Testis (tissue), 3 donors: Measurements from ENCODE around the gene RRM2. TPM values are rescaled to one million over a fixed set of nuclear protein-coding genes. Genes with fewer than 3 reads are reported as not detected.
"Not testable (repeated sequence)": the region's sequence is repeated elsewhere in the genome, so short reads cannot be mapped to it uniquely, and the experiment has no call there.

Experiments
- DNase-seq: peaks from one replicate; pipeline ENCODE4 v3.0.0-alpha.2; 2019
- H3K27ac ChIP-seq, 2 donors: fragments of 200-600 bp; sonication (generic); one replicate each; pipeline ENCODE4 v1.5.1; 2019
- H3K27me3 ChIP-seq: fragments of 200-600 bp; sonication (generic); one replicate; pipeline ENCODE4 v1.5.1; 2019
- H3K36me3 ChIP-seq: fragments of 200-600 bp; sonication (generic); one replicate; pipeline ENCODE4 v1.5.1; 2017; ENCODE audit warnings: low read depth; ENCODE audit errors: missing control alignments
- H3K4me1 ChIP-seq: fragments of 200-600 bp; sonication (generic); one replicate; pipeline ENCODE4 v1.5.1; 2019
- H3K4me3 ChIP-seq, 2 donors: fragments of 200-600 bp; sonication (generic); one replicate each; pipeline ENCODE4 v1.5.1; 2017 to 2019
- H3K9me3 ChIP-seq: fragments of 200-600 bp; sonication (generic); one replicate; pipeline ENCODE4 v1.5.1; 2017
- POLR2A ChIP-seq: fragments of 450-650 bp; IDR thresholded peaks from one replicate; pipeline ENCODE4 v1.6.1; 2017; ENCODE audit warnings: antibody characterized with exemption, mild to moderate bottlenecking, moderate library complexity
- WGBS, 2 donors: methylation state at CpG; one replicate each; pipeline ENCODE4 v1.1.5; 2018; 5-methylcytosine and 5-hydroxymethylcytosine counted together
- intact Hi-C: fragments of 100-400 bp; cut with DNase I; formaldehyde crosslinking; loops from one replicate; pipeline ENCODE4 v1.15.1; 2023; ENCODE audit warnings: low total_unique reads
- polyA plus RNA-seq: library from polyadenylated mRNA; stranded (reverse); fragments of 350-450 nt; fragmentation: Illumina TruSeq; extraction: RNeasy Lipid Tissue Mini Kit (QIAGEN cat#74804); gene quantifications from one replicate; pipeline ENCODE4 v1.2.3, GENCODE V29; 2014; ENCODE audit warnings: low read depth, low replicate concordance; ENCODE audit not compliant: insufficient read depth
- total RNA-seq, 2 donors: library from RNA; depleted of rRNA; stranded (reverse); fragments of >200 nt; gene quantifications; one replicate each; pipeline ENCODE4 v1.2.3, GENCODE V29; 2016
- TF ChIP-seq, protein P1 (sequence below), 3 experiments: fragments of 450-650 bp in 2 of 3; fragments of 200-600 bp in 1 of 3; sonication (generic) in 1 of 3; IDR thresholded peaks; one replicate each; pipeline ENCODE4 v1.5.1; 2016 to 2019; ENCODE audit warnings: antibody characterized with exemption in 3 of 3, mild to moderate bottlenecking in 2 of 3, moderate library complexity in 1 of 3

The RRM2 gene
- total and polyA plus RNA-seq, 3 donors from 2014 or later: 7.2 to 18.1 (median 14.9) TPM

GRCh38 chr2:10089565-10090190 is 32.9 kb upstream of the RRM2 start:
- TF ChIP-seq, protein P1, sequence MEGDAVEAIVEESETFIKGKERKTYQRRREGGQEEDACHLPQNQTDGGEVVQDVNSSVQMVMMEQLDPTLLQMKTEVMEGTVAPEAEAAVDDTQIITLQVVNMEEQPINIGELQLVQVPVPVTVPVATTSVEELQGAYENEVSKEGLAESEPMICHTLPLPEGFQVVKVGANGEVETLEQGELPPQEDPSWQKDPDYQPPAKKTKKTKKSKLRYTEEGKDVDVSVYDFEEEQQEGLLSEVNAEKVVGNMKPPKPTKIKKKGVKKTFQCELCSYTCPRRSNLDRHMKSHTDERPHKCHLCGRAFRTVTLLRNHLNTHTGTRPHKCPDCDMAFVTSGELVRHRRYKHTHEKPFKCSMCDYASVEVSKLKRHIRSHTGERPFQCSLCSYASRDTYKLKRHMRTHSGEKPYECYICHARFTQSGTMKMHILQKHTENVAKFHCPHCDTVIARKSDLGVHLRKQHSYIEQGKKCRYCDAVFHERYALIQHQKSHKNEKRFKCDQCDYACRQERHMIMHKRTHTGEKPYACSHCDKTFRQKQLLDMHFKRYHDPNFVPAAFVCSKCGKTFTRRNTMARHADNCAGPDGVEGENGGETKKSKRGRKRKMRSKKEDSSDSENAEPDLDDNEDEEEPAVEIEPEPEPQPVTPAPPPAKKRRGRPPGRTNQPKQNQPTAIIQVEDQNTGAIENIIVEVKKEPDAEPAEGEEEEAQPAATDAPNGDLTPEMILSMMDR (IDR thresholded peaks at IDR 0.05): no peak
- no peak for TF ChIP-seq POLR2A
- Histone ChIP-seq H3K36me3 (no peaks in the 10 kb centered on the region), H3K27ac (no peak overlapping the region), H3K4me1 (no peaks in the 10 kb centered on the region), H3K4me3 (no peak overlapping the region), H3K27me3 (no peaks in the 10 kb centered on the region), H3K9me3 (no peaks in the 10 kb centered on the region)
- DNase-seq: no peak
- WGBS, 2 donors: 56 to 65% methylated on average over 5 of the region's 5 CpGs
- intact Hi-C loops: no loop called here

GRCh38 chr2:10091182-10091888 is 31.2 kb upstream of the RRM2 start:
- 18 to 36% methylated on average over 7 to 52 of the region's 52 CpGs for WGBS, 2 donors

GRCh38 chr2:10091889-10092244 is 30.7 kb upstream of the RRM2 start:
- intact Hi-C loops, H3K27ac ChIP-seq: not testable (repeated sequence)
- 33 to 85% methylated on average over 2 of the region's 2 CpGs for WGBS, 2 donors

More at GRCh38 chr2:10091182-10091888, 31.2 kb upstream of the RRM2 start:
- no peaks in the 10 kb centered on the region for H3K27me3 ChIP-seq
- no peak overlapping the region for H3K27ac ChIP-seq
- H3K36me3 ChIP-seq: no peaks in the 10 kb centered on the region
- H3K4me1 ChIP-seq: no peaks in the 10 kb centered on the region
- H3K4me3 ChIP-seq: peak overlapping the region; percentile 24 to 45
- no peaks in the 10 kb centered on the region for H3K9me3 ChIP-seq
- TF ChIP-seq POLR2A: no peak
- TF ChIP-seq, protein P1 (IDR thresholded peaks at IDR 0.05): no peak
- peak; percentile 57 for DNase-seq
- intact Hi-C loops: no loop called here

GRCh38 chr2:10094271-10094814 is 28.2 kb upstream of the RRM2 start:
- WGBS, 2 donors: 69 to 73% methylated on average over 13 of the region's 13 CpGs
- Histone ChIP-seq H3K4me3 (no peak overlapping the region), H3K4me1 (no peaks in the 10 kb centered on the region), H3K27me3 (no peaks in the 10 kb centered on the region), H3K9me3 (no peaks in the 10 kb centered on the region), H3K36me3 (no peaks in the 10 kb centered on the region), H3K27ac (no peak overlapping the region)
- DNase-seq: peak; percentile 43
- intact Hi-C loops: no loop called here
- TF ChIP-seq, protein P1 (IDR thresholded peaks at IDR 0.05): no peak
- TF ChIP-seq POLR2A: no peak

More at GRCh38 chr2:10091889-10092244, 30.7 kb upstream of the RRM2 start:
- not testable (repeated sequence) for H3K9me3 ChIP-seq, H3K36me3 ChIP-seq, H3K27me3 ChIP-seq, H3K4me1 ChIP-seq
- peak overlapping the region in 1 of 2 donors; percentile 45 for H3K4me3 ChIP-seq
- peak; percentile 36 for DNase-seq

DNA sequence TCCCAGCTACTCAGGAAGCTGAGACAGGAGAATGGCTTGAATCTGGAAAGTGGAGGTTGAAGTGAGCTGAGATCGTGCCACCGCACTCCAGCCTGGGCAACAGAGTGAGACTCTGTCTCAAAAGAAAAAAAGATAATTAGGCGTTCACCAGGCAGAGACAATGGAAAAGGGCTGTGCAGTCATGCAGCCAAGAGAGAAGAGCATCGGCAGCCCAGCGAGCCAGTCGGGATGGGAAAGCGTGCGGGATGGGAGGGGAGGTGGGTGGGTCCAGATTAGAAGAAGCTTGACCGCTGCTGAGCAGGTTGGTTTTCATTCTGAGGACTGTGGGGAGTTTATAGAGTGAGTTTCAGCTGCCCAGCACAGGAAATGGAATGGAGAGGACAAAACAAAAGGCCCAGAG is 27.4 kb upstream of the RRM2 start:
- Histone ChIP-seq H3K9me3 (no peaks in the 10 kb centered on the region), H3K36me3 (no peaks in the 10 kb centered on the region), H3K4me1 (no peaks in the 10 kb centered on the region), H3K27me3 (no peaks in the 10 kb centered on the region), H3K4me3 (no peak overlapping the region), H3K27ac (no peak overlapping the region)
- intact Hi-C loops: no loop called here
- no peak for DNase-seq
- WGBS, 2 donors: 58 to 62% methylated on average over 9 of the region's 9 CpGs
- TF ChIP-seq, protein P1 (IDR thresholded peaks at IDR 0.05): no peak
- no peak for TF ChIP-seq POLR2A
